ENCODE data around the gene HTR7. TPM values are rescaled to one million over a fixed set of nuclear protein-coding genes. Genes with fewer than 3 reads are reported as not detected.
"Not testable (repeated sequence)": the region's sequence is repeated elsewhere in the genome, so short reads cannot be mapped to it uniquely, and the experiment has no call there.

HTR7 gene
- total RNA-seq (2014; rRNA removed; shearing (Covaris generic)) = 0.12 and 0.31 TPM in 2 replicates

- DNase-seq (ENCODE audit: low spot score) = peak; percentile 8
Observed at GRCh38 chr10:90857635-90858460, at the start of gene HTR7. Gene HTR7, minus strand, starts transcription at chr10:90858039. Its CDS starts 368 bp downstream, at chr10:90857671.

DNA sequence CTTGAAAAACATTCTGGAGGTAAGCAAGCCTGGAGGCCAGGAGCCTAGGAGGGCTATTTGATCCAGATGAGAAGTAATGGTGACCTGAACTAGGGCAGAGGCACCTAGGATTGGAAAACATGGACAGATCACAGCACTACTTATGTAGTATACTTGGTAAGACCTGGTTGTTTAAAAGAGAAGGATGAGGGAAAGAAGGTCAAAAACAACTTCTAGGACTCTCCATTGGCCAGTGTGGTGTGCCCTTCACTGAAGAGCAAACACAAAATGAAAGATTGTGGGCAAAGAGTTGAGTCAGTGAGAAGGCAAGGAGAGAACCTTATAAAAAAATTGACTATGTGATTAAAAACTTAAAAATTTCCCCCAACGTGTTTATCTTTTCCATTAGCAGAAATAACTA lies 48.8 kb upstream of the HTR7 start:
- DNase-seq (ENCODE audit: low spot score) = no peak

DNA sequence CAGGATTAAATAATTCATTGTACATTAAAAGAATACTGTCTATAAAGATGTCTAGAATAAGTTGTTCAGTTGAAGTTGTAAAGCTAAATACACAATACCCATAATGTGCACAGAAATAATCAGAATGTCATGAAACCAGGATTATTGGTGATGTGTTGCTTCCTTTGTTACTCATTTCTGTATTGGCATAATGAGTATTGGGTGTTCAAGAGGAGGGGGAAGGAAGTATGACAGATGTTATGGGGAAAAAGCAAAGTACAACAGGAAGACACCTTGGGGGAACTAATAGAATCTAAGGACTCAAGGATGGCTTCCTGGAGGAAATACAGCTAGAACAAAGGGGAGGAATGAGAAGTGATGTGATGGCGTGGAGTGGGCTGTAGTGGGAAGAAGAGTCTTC lies 48.1 kb upstream of the HTR7 start:
- DNase-seq (ENCODE audit: low spot score) = no peak

- not testable (repeated sequence) for DNase-seq (ENCODE audit: low spot score)
Observed at GRCh38 chr10:90896916-90897315, 39.1 kb upstream of the HTR7 start.

DNA sequence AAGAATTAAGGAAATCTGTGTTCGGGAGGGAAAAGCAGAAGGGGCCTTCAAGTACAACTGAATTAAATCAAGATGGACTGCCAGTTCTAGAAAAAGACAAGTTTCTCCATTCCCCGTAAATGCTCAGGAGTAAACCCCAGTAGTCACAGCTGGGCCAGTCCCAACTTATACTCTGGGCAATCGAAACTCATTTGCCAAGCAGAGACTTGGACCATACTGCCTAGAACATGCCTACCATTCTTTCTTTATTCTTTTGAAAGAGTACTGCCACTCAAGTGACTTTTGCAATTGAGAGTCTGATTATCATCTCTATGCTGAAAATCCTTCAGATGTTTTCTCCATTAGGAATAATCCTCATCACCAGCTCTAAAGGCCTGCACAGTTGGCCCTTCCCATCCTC lies 35.4 kb upstream of the HTR7 start:
- DNase-seq (ENCODE audit: low spot score) = no peak

DNA sequence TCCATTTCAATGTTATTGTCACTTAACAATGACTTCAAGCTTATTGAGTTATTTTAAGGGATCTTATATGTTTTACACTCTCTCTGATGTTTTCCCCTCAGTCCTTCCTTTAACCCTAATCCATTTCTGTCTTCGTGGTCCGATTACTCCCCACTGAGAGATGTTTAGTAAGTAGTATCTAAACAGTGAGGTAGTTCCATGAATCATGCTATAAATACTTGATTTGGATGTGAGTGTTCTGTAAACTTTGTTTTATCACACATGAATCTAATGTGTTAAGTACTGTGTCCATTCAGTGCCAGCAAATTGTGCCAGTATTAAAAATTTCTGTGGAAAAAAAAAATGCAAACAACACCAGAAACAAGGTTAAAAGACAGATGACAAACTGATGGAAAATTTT lies 32.5 kb upstream of the HTR7 start:
- no peak for DNase-seq (ENCODE audit: low spot score)

DNA sequence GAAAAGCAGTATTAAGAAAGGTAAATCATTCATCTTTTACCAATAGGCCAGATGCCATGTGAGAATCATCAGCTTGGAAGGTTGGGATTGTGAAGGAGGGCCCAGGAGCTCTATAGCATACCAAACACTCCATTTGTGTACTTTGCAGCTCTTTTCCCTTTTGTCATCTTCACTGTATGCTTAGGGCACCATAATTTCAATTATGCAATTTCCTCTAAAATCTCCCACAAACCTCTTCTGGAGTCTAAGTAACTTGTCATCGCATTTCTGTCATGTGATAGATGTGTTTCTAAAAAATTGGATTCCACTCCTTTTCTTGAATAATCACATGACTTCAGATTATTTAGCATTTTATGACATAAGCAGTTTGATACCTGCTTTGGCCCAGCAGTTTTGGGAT lies 31.8 kb upstream of the HTR7 start:
- DNase-seq (ENCODE audit: low spot score) = no peak

DNA sequence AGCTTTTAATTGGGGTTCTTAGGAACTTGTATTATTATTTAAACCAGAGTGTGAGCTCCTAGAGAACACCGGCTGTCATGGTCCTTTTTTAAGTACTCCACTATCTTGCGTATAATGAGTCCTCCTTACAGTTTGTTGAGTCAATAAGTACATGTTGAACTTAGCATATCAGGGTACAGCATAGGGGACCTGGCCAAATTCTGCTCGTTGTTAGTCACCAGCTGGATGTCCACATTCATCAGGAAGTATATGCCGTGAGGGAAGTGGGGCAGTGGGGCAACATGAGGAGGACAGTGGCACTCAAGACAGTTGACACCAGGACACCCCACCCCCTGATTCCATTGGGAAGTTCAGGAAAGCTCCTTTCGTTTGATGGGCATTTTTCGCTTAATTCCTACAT lies 30.5 kb upstream of the HTR7 start:
- DNase-seq (ENCODE audit: low spot score) = no peak

GRCh38 chr10:90887555-90887954 lies 29.7 kb upstream of the HTR7 start:
- DNase-seq (ENCODE audit: low spot score) = no peak

DNA sequence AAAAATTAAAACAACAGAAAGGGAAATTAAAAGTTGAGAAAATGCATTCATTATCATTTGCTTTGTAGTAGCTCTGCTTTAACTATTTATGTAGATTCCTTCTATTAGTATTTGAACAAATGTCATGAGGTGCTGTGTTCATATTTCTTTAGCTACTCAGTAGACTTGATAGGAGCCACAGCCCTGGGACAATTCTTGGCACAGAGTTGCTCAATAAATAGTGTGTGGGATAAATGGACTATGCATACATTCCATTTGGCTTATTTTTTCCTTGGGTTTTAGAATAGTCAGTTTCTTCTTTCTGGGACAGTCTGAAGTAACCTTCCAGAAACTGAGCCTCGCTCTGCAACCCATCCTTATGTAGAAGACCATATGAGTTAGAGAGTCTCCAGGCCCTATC lies 27.3 kb upstream of the HTR7 start:
- DNase-seq (ENCODE audit: low spot score) = no peak

DNA sequence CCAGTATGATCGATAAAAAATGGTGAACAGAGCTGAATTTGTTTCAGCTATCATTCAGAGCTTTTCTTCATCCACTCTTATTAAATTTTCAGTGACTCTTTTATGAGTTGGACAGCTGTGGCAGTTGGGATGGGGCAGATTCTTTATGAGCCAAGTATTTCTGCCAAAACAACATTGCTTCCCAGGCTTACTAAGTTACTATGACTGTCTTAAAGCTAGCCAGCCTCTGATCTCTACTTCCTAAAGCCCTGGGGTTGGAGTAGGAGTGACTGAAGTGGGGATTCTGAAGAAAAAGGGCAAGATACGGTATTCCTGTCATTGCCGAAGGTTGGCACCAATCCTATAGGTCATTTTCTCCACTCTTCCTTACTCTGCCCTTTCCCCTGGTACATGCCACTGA lies 26.6 kb upstream of the HTR7 start:
- no peak for DNase-seq (ENCODE audit: low spot score)

- DNase-seq (ENCODE audit: low spot score) = peak; percentile 44
Observed at GRCh38 chr10:90880059-90880719, 22.4 kb upstream of the HTR7 start.

- no peak for DNase-seq (ENCODE audit: low spot score)
Observed at GRCh38 chr10:90879062-90879461, 21.2 kb upstream of the HTR7 start.

- peak; percentile 5 for DNase-seq (ENCODE audit: low spot score)
Observed at GRCh38 chr10:90872648-90873020, 14.8 kb upstream of the HTR7 start.

- peak; percentile 74 for DNase-seq (ENCODE audit: low spot score)
Observed at GRCh38 chr10:90871766-90872647, 14.2 kb upstream of the HTR7 start, which contains the start of gene RPP30. Gene RPP30, plus strand, starts transcription at chr10:90871974. Its CDS starts 13 bp downstream, at chr10:90871987.

GRCh38 chr10:90871279-90871765 lies 13.5 kb upstream of the HTR7 start:
- DNase-seq (ENCODE audit: low spot score) = peak; percentile 73

DNA sequence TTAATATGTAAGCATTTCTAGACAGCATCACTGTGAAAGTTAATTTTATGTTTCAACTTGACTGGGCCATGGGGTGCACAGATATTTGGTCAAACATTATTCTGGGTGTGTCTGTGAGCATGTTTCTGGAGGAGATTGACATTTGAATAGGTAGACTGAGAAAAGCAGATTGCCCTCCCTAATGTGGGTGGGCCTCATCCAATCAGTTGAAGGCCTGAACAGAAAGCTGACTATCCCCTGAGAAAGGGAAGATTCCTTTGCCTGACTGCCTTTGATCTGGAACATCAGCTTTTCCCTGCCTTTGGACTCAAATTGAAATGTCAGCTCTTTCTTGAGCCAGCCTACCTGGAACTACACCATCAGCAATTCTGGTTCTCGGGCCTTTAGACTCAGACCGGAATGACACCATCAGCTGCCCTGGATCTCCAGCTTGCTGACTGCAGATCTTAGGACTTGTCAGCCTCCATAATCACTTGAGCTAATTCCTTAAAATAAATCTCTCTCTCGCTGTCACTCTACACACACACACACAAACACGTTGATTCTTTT lies 8.3 kb upstream of the HTR7 start:
- no peak for DNase-seq (ENCODE audit: low spot score)

DNA sequence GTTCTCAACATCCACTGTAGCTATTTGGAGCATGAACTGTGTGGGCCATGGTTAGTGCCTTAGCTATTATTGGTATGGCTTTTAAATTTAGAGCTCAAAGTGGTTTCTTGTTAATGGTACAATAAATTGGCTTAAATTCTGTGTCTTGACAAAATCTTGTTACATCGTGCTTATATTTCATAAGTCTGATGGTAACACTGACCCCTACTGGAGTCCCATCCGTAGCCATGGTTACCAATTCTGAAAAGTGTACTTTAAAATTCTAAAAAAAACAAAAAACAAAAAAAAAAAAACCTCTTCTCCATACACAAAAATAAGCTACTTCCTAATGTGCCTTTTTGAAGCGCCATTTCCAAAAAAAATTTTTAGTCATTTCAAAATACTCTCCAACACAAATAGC lies 7.6 kb upstream of the HTR7 start:
- DNase-seq (ENCODE audit: low spot score) = no peak

DNA sequence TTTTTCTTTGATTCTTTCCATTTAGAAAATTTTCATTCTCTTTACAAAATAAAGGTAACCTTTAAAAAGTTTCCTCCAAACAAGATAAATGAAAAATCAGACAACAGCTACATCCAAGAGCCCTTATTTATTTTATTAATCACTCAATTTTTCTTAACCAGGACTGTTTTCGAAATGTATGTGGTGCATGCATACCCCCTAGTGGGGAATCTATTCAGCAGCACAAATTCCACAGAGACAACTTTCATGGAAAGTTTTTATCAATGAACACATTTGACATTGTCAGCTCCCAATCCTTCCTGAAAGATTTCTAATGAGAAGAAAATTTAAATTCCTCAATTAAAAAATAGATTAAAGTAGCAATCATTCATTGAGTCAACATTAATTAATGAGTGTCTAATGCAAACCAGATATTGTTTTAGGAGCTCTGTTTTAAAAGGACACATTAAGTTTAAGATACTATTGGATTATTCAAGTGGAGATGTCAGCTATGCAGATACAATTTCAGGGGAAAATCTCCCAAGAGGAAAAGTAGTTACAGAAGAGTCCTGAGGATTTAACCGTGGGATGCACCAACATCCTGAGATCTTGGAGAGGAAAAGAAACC lies 5.2 kb upstream of the HTR7 start:
- DNase-seq (ENCODE audit: low spot score) = peak; percentile 40

DNA sequence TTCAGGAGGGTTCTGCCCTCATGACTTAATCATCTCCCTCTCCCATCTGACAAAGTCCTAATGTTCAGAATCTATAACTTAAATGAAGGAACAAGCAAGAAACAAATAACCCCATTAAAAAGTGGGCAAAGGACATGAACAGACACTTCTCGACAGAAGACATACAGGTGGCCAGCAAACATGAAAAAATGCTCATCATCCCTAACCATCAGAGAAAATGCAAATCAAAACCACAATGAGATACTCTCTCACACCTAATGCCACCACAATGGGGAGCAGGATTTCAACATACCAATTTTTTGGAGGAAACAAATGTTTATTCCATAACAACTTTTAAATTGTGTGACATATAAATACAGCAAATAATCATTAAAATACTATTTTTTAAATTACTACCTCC lies 3.0 kb upstream of the HTR7 start:
- DNase-seq (ENCODE audit: low spot score) = no peak

- peak; percentile 73 for DNase-seq (ENCODE audit: low spot score)
Observed at GRCh38 chr10:90859321-90859751, 1.5 kb upstream of the HTR7 start.
